RWPE1 (cell line): ENCODE measurements around the gene TSEN2.
"Not testable (repeated sequence)": the region's sequence is repeated elsewhere in the genome, so short reads cannot be mapped to it uniquely, and the experiment has no call there.

Experiments
- CTCF ChIA-PET: fragments of 350-600 bp; sonication (Branson Sonifier 250); formaldehyde crosslinking; extraction: SDS; loops from one replicate; lab custom pipeline; 2021; lab: Yijun Ruan, JAX
- POLR2A ChIA-PET: fragments of 400-600 bp; formaldehyde crosslinking; extraction: SDS; loops from one replicate; lab custom pipeline; 2020; ENCODE audit warnings: antibody characterized with exemption; ENCODE audit not compliant: low non-redundant PET; lab: Yijun Ruan, JAX
- DNase-seq: peaks from one replicate; pipeline ENCODE4 v3.0.0; 2012; ENCODE audit warnings: low spot score
- H3K27ac ChIP-seq: fragments of 450-650 bp; 2 replicates; pipeline ENCODE4 v1.5.1; 2017
- CTCF ChIP-seq: fragments of 450-650 bp; conservative IDR thresholded peaks from 2 replicates; pipeline ENCODE4 v1.5.1; 2017; ENCODE audit warnings: low read depth, mild to moderate bottlenecking

The TSEN2 gene

GRCh38 chr3:12465836-12466225 lies 18.4 kb upstream of the TSEN2 start:
- POLR2A ChIA-PET, result no interaction called here

GRCh38 chr3:12467746-12468145 lies 16.5 kb upstream of the TSEN2 start:
- no peak for DNase-seq
- ChIA-PET POLR2A (no interaction called here), CTCF (interaction anchor here (1.0 kb wide), 1 partner anchor 12 kb away, joined by 4 read pairs; no protein-coding TSS in a partner anchor)
- TF ChIP-seq CTCF, result no peak
- no peak overlapping the region for H3K27ac ChIP-seq

More at GRCh38 chr3:12465836-12466225, 18.4 kb upstream of the TSEN2 start:
- DNase-seq, result no peak
- CTCF ChIA-PET, result no interaction called here
- no peak for TF ChIP-seq CTCF
- no peak overlapping the region for H3K27ac ChIP-seq

GRCh38 chr3:12468276-12468675 lies 16.0 kb upstream of the TSEN2 start:
- POLR2A ChIA-PET, result no interaction called here
- no peak overlapping the region for H3K27ac ChIP-seq
- CTCF ChIA-PET, result interaction anchor here (0.7 to 1.0 kb wide), 2 partner anchors 12 to 513 kb away, joined by 3 to 4 read pairs; no protein-coding TSS in a partner anchor
- no peak for TF ChIP-seq CTCF
- no peak for DNase-seq

GRCh38 chr3:12468757-12469156 lies 15.5 kb upstream of the TSEN2 start:
- no peak overlapping the region for H3K27ac ChIP-seq
- CTCF ChIA-PET, result interaction anchor here (0.7 to 1.0 kb wide), 2 partner anchors 11 to 513 kb away, joined by 3 to 4 read pairs; no protein-coding TSS in a partner anchor
- DNase-seq, result no peak
- POLR2A ChIA-PET, result no interaction called here
- no peak for TF ChIP-seq CTCF

GRCh38 chr3:12469222-12469621 lies 15.1 kb upstream of the TSEN2 start:
- H3K27ac ChIP-seq, CTCF ChIA-PET, POLR2A ChIA-PET, DNase-seq: not testable (repeated sequence)

GRCh38 chr3:12470111-12470510 lies 14.2 kb upstream of the TSEN2 start:
- ChIA-PET POLR2A (no interaction called here), CTCF (interaction anchor here (1.1 kb wide), 1 partner anchor 9 kb away, joined by 8 read pairs; no protein-coding TSS in a partner anchor)
- no peak for DNase-seq
- TF ChIP-seq CTCF, result no peak
- no peak overlapping the region for H3K27ac ChIP-seq

GRCh38 chr3:12470680-12471079 lies 13.6 kb upstream of the TSEN2 start:
- CTCF ChIA-PET, result interaction anchor here (0.6 to 1.1 kb wide), 4 partner anchors 8 to 335 kb away, joined by 3 to 8 read pairs (median 4); no protein-coding TSS in a partner anchor
- no peak for DNase-seq
- POLR2A ChIA-PET, result no interaction called here
- H3K27ac ChIP-seq, result peak overlapping the region; percentile 38
- TF ChIP-seq CTCF, result no peak
